Breast epithelium (tissue), 3 donors: Measurements from ENCODE around the gene ACOXL.

Experiments
- POLR2A ChIP-seq: fragments of 450-650 bp; IDR thresholded peaks from one replicate; pipeline ENCODE4 v1.6.1; 2016; ENCODE audit warnings: antibody characterized with exemption, mild to moderate bottlenecking, moderate library complexity
- POLR2AphosphoS5 ChIP-seq, 3 donors: sonication (generic); formaldehyde crosslinking; IDR thresholded peaks; one replicate each; pipeline ENCODE4 v1.6.1; 2017; ENCODE audit warnings: antibody characterized with exemption in 3 of 3
- TF ChIP-seq, protein P1 (sequence below), 3 donors: fragments of 450-650 bp; IDR thresholded peaks; one replicate each; pipeline ENCODE4 v1.5.1; 2016 to 2017; ENCODE audit warnings: antibody characterized with exemption in 3 of 3, mild to moderate bottlenecking in 3 of 3, moderate library complexity in 3 of 3

DNA sequence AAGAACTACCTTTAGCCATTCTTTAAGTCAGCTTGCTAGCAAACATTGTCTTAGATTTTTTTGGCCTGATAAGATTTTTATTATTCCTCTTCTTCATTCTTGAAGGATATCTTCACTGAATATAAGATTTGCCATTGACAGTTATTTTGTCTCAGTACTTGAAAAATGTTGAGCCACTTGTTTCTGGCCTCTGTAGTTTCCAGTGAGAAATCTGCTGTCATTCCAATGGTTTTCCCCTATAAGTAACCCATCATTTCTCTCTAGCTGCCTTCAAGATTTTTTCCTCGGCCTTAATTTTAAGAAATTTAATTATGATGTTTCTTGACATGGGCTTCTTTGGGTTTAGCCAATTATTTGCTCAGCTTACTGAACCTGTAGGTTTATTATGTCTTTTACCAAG is 32.6 kb downstream of the ACOXL start:
- TF ChIP-seq POLR2A (no peak), POLR2AphosphoS5 (IDR thresholded peaks at IDR 0.05) (no peak)
- TF ChIP-seq, protein P1, sequence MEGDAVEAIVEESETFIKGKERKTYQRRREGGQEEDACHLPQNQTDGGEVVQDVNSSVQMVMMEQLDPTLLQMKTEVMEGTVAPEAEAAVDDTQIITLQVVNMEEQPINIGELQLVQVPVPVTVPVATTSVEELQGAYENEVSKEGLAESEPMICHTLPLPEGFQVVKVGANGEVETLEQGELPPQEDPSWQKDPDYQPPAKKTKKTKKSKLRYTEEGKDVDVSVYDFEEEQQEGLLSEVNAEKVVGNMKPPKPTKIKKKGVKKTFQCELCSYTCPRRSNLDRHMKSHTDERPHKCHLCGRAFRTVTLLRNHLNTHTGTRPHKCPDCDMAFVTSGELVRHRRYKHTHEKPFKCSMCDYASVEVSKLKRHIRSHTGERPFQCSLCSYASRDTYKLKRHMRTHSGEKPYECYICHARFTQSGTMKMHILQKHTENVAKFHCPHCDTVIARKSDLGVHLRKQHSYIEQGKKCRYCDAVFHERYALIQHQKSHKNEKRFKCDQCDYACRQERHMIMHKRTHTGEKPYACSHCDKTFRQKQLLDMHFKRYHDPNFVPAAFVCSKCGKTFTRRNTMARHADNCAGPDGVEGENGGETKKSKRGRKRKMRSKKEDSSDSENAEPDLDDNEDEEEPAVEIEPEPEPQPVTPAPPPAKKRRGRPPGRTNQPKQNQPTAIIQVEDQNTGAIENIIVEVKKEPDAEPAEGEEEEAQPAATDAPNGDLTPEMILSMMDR (IDR thresholded peaks at IDR 0.05), result no peak
